NCI-H1694 (cell line): ENCODE data around the gene JPT2.
"Not testable (repeated sequence)": the region's sequence is repeated elsewhere in the genome, so short reads cannot be mapped to it uniquely, and the experiment has no call there.

Experiments used
- DNase-seq: peaks from one replicate; lab custom pipeline; 2025; lab: John Stamatoyannopoulos, UW

The JPT2 gene

GRCh38 chr16:1707193-1707790 lies 29.2 kb downstream of the JPT2 start:
- no peak for DNase-seq

DNA sequence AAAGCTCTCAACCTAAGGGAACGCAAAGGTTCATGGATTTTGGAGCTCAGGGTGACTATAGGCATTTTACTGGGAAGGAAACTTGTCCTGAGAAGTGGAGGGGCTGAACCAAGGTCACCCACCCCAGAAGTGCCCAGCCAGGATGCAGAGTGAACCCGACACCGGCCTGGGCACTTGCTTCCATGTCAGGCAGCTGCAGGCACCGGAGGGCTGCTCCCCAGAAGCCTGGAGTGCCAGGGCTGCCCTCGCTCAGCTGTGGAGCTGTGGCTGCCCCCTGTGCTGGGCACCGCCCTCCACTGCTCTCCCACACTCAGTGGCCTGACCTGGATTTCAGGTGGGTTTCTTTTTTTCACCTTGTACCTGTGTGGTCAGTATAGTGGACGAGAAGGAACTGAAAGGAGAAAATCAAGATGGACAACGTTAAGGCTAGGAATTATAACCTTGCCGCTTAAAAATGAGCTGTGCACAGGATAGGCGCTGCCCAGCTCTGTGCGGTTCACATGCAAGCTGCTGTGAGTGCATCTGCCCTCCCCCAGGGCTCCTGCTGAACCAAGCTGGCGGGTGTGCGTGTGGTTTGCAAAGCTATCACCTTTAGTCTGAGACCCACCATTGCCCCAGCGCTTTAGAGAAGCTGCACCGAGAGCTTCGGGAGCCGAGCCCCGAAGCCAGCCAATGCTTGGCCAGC lies 30.1 kb downstream of the JPT2 start:
- DNase-seq: no peak

GRCh38 chr16:1708768-1709180 lies 30.7 kb downstream of the JPT2 start:
- DNase-seq: no peak

GRCh38 chr16:1709356-1709755 lies 31.3 kb downstream of the JPT2 start:
- DNase-seq: no peak

- no peak for DNase-seq
Measured at GRCh38 chr16:1710811-1711507, 32.9 kb downstream of the JPT2 start.

DNA sequence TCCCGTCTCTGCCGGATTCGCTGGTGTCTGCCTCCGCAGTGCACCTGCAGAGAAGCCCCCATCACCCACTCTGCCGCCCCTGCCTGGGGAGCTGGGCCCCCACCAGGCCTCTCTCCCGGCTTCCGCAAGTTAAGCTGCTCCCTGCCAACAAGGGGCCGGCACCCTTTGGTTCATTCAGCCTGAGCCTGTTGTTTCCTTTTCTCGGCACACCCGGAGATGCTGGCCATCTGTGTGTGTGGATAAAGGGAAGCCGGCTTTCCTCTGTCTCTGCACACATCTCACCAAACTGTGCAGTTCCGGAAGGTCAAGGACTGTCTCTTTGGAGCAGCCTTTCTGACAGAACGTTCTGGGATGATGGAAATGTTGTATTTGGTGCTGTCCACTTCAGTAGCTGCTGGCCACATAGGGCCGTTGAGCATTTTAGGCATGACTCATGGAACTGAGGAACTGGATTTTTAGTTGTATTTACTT lies 34.7 kb downstream of the JPT2 start:
- DNase-seq: no peak

DNA sequence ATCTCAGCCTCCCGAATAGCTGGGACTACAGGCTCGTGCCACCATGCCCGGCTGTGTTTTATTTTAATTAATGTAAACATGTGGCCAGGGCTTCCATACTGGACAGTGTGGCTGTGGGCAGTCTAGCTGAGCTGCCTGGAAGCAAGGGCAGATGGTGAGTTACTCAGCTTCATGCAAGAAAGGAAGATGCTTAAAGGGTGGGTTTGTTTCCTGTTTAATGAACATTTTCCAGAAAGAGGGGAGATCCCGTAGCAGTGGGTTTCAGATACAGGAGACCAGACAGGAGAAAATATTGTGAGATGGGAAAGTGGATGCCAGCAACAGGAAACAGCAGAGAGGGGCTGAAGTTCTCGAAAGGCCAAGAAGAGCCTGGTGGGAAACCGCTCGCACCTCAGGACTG lies 35.3 kb downstream of the JPT2 start:
- DNase-seq: no peak

GRCh38 chr16:1713933-1714332 lies 35.9 kb downstream of the JPT2 start:
- no peak for DNase-seq

DNA sequence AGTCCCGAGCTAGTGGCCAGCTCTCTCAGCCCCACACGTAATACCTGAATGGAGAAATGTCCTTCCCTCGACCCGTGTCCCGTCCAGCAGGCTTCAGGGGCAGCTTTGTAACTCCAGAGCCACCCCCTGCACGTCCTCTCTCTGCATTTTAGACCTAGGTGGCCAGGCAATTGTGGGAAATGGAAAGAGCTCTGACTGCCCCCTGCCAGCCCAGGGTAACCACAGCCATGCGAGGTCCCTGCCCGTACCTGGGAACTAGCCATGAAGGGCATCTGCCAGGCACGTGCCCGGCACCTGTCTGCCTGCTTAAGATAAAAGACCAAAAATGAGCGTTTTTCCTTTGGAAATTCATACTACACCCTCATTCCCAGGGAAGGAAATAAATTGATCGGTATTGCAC lies 37.1 kb downstream of the JPT2 start:
- DNase-seq: no peak

GRCh38 chr16:1718236-1718635 lies 40.2 kb downstream of the JPT2 start:
- not testable (repeated sequence) for DNase-seq

- not testable (repeated sequence) for DNase-seq
Measured at GRCh38 chr16:1719559-1720229, 41.6 kb downstream of the JPT2 start.

- DNase-seq: no peak
Measured at GRCh38 chr16:1721372-1721771, 43.3 kb downstream of the JPT2 start.

GRCh38 chr16:1723450-1724147 lies 45.5 kb downstream of the JPT2 start:
- no peak for DNase-seq

- no peak for DNase-seq
Measured at GRCh38 chr16:1724491-1724890, 46.4 kb downstream of the JPT2 start.

GRCh38 chr16:1726661-1727502 lies 48.8 kb downstream of the JPT2 start:
- no peak for DNase-seq

DNA sequence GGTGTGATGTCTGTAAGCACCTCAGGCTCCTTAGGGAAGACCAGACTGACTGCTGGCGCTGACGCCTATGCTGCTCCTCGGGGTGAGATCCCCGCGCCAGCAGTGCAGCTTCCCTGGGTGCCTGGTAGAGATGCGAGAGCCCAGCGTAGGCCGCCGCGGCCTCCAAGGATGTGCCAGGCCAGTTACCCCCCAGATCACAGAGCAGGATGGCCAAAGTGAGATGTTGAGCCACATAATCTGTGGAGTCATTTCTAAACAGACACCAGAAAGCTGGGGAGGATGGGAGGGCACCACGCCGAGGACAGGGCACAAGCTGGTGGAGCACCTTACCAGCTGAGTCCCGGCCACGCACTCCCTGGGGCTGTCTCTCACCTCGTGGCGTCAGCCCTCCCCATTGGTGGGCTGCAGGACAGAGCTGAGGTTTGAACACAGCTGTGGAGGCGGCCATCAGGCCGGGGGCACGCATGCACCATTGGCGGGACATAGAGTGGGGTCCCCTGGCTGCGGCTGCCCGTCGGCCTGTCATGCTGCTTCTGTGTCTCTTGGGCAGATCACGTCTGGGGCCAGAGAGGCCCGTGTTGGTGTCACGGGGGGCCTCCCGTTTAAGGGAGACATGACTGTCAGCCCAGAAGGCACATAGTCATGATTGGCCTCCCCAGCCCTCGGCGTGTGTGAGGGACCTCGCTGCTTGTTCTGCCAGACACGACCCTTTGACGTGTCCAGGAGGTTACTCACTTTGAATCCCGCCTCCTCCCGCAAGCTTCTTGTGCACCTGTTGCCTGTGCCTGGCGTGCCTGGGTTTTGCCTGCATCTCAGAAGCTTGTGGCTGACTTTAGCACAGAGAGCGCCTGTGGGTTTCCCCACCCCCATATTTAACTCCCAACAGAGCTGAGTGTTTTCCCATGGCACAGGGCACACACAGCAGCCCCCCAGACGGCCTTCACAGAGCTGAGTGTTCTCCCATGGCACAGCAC lies 49.9 kb downstream of the JPT2 start:
- DNase-seq: no peak

GRCh38 chr16:1729026-1729425 lies 50.9 kb downstream of the JPT2 start:
- no peak for DNase-seq

DNA sequence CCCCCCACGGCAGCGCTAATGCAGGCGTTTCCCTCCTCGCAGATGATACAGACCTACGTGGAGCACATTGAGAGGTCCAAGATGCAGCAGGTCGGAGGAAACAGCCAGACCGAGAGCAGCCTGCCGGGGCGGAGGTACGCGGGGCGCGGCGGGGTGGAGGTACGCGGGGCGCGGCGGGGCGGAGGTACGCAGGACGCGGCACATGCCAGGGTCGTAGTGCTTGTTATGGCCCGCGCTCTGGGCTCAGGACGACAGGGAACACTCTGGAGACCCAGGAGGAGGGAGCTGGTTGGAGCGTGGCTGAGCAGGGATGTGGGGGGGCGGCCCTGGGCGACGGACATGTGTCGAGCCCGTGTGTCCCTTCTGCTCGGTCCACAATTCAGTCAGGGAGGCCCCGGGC lies 51.4 kb downstream of the JPT2 start:
- no peak for DNase-seq

GRCh38 chr16:1731073-1731472 lies 53.0 kb downstream of the JPT2 start:
- no peak for DNase-seq

DNA sequence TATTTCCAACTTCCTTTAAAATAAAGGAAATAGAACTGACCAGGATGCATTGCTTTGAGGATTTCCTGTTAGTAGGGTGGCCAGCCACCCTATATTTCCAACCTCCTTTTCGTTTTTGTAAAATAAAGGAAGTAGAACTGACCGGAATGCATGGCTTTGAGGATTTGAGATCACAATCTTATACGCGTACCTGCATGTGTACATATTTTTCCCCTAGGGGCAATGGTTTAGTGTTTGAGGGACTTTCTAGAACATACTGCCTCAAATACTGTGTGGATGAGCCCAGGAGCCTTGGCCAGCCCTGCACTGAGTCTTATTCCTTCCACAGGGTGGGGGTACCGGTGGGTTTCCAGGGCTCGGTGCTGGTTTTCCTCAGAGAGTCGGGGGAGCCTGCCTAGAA lies 53.5 kb downstream of the JPT2 start:
- DNase-seq: no peak
